HG02678 (cell line): ENCODE measurements around the gene CELSR1.
"Not testable (repeated sequence)": the region's sequence is repeated elsewhere in the genome, so short reads cannot be mapped to it uniquely, and the experiment has no call there.

Experiments
- ATAC-seq: cut with Tn5 transposase; IDR thresholded peaks from one replicate; pipeline ENCODE4 v1.9.1; 2021; ENCODE audit warnings: mild to moderate bottlenecking, moderate library complexity; ENCODE audit not compliant: unreplicated experiment

Gene CELSR1

GRCh38 chr22:46403880-46404279 lies 133.5 kb downstream of the CELSR1 start:
- ATAC-seq = not testable (repeated sequence)

GRCh38 chr22:46402505-46402904 lies 134.9 kb downstream of the CELSR1 start:
- no peak for ATAC-seq

- ATAC-seq = no peak
Measured at GRCh38 chr22:46401370-46401769, 136.1 kb downstream of the CELSR1 start.

- no peak for ATAC-seq
Measured at GRCh38 chr22:46399251-46400024, 138.0 kb downstream of the CELSR1 start.

- ATAC-seq = no peak
Measured at GRCh38 chr22:46397951-46398350, 139.5 kb downstream of the CELSR1 start.

- no peak for ATAC-seq
Measured at GRCh38 chr22:46397514-46397913, 139.9 kb downstream of the CELSR1 start.

GRCh38 chr22:46397049-46397448 lies 140.4 kb downstream of the CELSR1 start:
- ATAC-seq = not testable (repeated sequence)

GRCh38 chr22:46395145-46395544 lies 142.3 kb downstream of the CELSR1 start:
- ATAC-seq = no peak

- no peak for ATAC-seq
Measured at GRCh38 chr22:46394622-46395021, 142.8 kb downstream of the CELSR1 start.

- no peak for ATAC-seq
Measured at GRCh38 chr22:46393873-46394272, 143.5 kb downstream of the CELSR1 start.

GRCh38 chr22:46392137-46392844 lies 145.1 kb downstream of the CELSR1 start:
- no peak for ATAC-seq

GRCh38 chr22:46391486-46392136 lies 145.8 kb downstream of the CELSR1 start:
- ATAC-seq = no peak

- no peak for ATAC-seq
Measured at GRCh38 chr22:46390652-46391301, 146.6 kb downstream of the CELSR1 start.

- ATAC-seq = no peak
Measured at GRCh38 chr22:46390105-46390651, 147.2 kb downstream of the CELSR1 start.

- ATAC-seq = no peak
Measured at GRCh38 chr22:46389081-46389480, 148.3 kb downstream of the CELSR1 start.

GRCh38 chr22:46388647-46389046 lies 148.8 kb downstream of the CELSR1 start:
- no peak for ATAC-seq

- no peak for ATAC-seq
Measured at GRCh38 chr22:46387748-46388147, 149.7 kb downstream of the CELSR1 start.

GRCh38 chr22:46386312-46386711 lies 151.1 kb downstream of the CELSR1 start:
- no peak for ATAC-seq

- ATAC-seq = no peak
Measured at GRCh38 chr22:46382524-46382923, 154.9 kb downstream of the CELSR1 start.

- ATAC-seq = no peak
Measured at GRCh38 chr22:46381731-46382130, 155.7 kb downstream of the CELSR1 start.

GRCh38 chr22:46381142-46381541 lies 156.3 kb downstream of the CELSR1 start:
- no peak for ATAC-seq
